ENCODE results near the gene LUC7L2. TPM values are rescaled to one million over a fixed set of nuclear protein-coding genes. Genes with fewer than 3 reads are reported as not detected.
A peak's percentile ranks its signal among the peaks of the same experiment; 100 is the strongest.

Gene LUC7L2
- total and polyA plus RNA-seq, 9 of the 15 experiments (the other 6 are each of a cell fraction or from before 2014, with no cell fraction given): 56.1 to 207 (median 141) TPM

- peak; percentile 29 for ATAC-seq
- Histone ChIP-seq H3K4me3 (no peak overlapping the region), H3K36me3 (ENCODE audit: control insufficient read depth, insufficient read depth, low read length) (no peaks in the 10 kb centered on the region), H3K9me1 (ENCODE audit: control insufficient read depth, insufficient read depth, low read length) (no peaks in the 10 kb centered on the region), H3K9ac (ENCODE audit: insufficient read depth in 1 of 2, low read depth in 2 of 2, low read length in 2 of 2) (no peak overlapping the region), H3K4me1 (replicated peaks in 1 of 2; ENCODE audit: control insufficient read depth in 2 of 2, insufficient read depth in 2 of 2, low read length in 2 of 2) (peaks cover 0 to 9% of the 10 kb centered on the region in 2 experiments; a peak in 4 of 5 replicates), H3K4me2 (ENCODE audit: insufficient read depth, low read length) (peak overlapping the region; percentile 23; the same call in 1 of the 2 replicates), H3K27me3 (ENCODE audit: control insufficient read depth in 2 of 2, insufficient read depth in 2 of 2, low read length in 2 of 2) (no peaks in the 10 kb centered on the region), H4K20me1 (replicated peaks; ENCODE audit: control insufficient read depth, insufficient read depth, low read length) (no peaks in the 10 kb centered on the region), H2AFZ (ENCODE audit: low read depth, low read length) (peak overlapping the region; percentile 78), H3K27ac (ENCODE audit: extremely low read depth, low read depth, low read length) (no peak overlapping the region), H3K79me2 (ENCODE audit: control insufficient read depth, insufficient read depth, low read length) (no peaks in the 10 kb centered on the region), H3K9me3 (replicated peaks; ENCODE audit: control insufficient read depth, insufficient read depth, low read depth, low read length) (no peaks in the 10 kb centered on the region)
- WGBS (ENCODE audit: insufficient coverage, low coverage, missing lambda C conversion rate): 29% methylated on average over 5 of the region's 5 CpGs
- intact Hi-C loops (cut with micrococcal nuclease): no loop called here
- in situ Hi-C loops (cut with MboI): no loop called here
- peak in 1 of 4 experiments; percentile 18 for DNase-seq (ENCODE audit: extremely low read depth in 1 of 4, low spot score in 3 of 4)
- POLR2A ChIA-PET: interaction anchor here (0.6 to 0.9 kb wide), 4 partner anchors 13 to 178 kb away, joined by 3 to 6 read pairs (median 4); no protein-coding TSS in a partner anchor
- no TSS peak for BruUV-seq (replicated peaks)
- CTCF ChIA-PET (ENCODE audit: low intra/inter-chr PET ratio): no interaction called here
- TF ChIP-seq THRAP3 (IDR thresholded peaks at IDR 0.05; ENCODE audit: borderline replicate concordance): no peak
- TF ChIP-seq ZBTB40 (IDR thresholded peaks at IDR 0.05): 0 out of 2 replicates have a peak, but pooled peaks have one; percentile 19
- no peak for TF ChIP-seq ZBTB40 (CRISPR knock-in tag; IDR thresholded peaks at IDR 0.05)
- no peak for FAIRE-seq
These were observed 26.9 kb upstream of the LUC7L2 start for GRCh38 chr7:139332697-139333359.
